ENCODE measurements around the gene CRX.
"Not testable (repeated sequence)": the region's sequence is repeated elsewhere in the genome, so short reads cannot be mapped to it uniquely, and the experiment has no call there.

GRCh38 chr19:47789811-47790210 lies 31.9 kb upstream of the CRX start:
- TF ChIP-seq, protein P1, sequence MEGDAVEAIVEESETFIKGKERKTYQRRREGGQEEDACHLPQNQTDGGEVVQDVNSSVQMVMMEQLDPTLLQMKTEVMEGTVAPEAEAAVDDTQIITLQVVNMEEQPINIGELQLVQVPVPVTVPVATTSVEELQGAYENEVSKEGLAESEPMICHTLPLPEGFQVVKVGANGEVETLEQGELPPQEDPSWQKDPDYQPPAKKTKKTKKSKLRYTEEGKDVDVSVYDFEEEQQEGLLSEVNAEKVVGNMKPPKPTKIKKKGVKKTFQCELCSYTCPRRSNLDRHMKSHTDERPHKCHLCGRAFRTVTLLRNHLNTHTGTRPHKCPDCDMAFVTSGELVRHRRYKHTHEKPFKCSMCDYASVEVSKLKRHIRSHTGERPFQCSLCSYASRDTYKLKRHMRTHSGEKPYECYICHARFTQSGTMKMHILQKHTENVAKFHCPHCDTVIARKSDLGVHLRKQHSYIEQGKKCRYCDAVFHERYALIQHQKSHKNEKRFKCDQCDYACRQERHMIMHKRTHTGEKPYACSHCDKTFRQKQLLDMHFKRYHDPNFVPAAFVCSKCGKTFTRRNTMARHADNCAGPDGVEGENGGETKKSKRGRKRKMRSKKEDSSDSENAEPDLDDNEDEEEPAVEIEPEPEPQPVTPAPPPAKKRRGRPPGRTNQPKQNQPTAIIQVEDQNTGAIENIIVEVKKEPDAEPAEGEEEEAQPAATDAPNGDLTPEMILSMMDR (conservative IDR thresholded peaks at IDR 0.05 in 1 of 2, IDR thresholded peaks at IDR 0.05 in 1 of 2; ENCODE audit: low read depth in 1 of 2, low read length in 2 of 2) = not testable (repeated sequence)
- TF ChIP-seq EZH2 (IDR thresholded peaks at IDR 0.05; ENCODE audit: low read length, missing control alignments) = not testable (repeated sequence)
